Adrenal gland (tissue), 5 donors: ENCODE results near the gene ELF5.

Experiments used
- CTCF ChIP-seq, 6 experiments: fragments of 450-650 bp in 4 of 6; fragments of 200-600 bp in 2 of 6; sonication (generic) in 1 of 6; IDR thresholded peaks; 1 replicate in 5 of 6; 2 replicates in 1 of 6; pipeline versions ENCODE4 v1.5.1 to v1.8.0; 2016 to 2021; ENCODE audit warnings: antibody characterized with exemption in 6 of 6, mild to moderate bottlenecking in 2 of 6, moderate library complexity in 1 of 6
- POLR2A ChIP-seq, 2 donors: fragments of 450-650 bp; IDR thresholded peaks; one replicate each; pipeline ENCODE4 v1.6.1; 2017; ENCODE audit warnings: antibody characterized with exemption in 2 of 2, mild to moderate bottlenecking in 2 of 2, moderate library complexity in 1 of 2
- donor health status: DM: no; HTN: no; CAD: no.

GRCh38 chr11:34488855-34489557 lies 24.6 kb downstream of the ELF5 start:
- TF ChIP-seq CTCF (IDR thresholded peaks at IDR 0.05) (no peak), POLR2A (IDR thresholded peaks at IDR 0.05) (no peak)
